ENCODE data around the gene NKPD1. TPM values are rescaled to one million over a fixed set of nuclear protein-coding genes. Genes with fewer than 3 reads are reported as not detected.

The NKPD1 gene
- total RNA-seq, 4 donors from 2014 or later = 0.16 TPM; not detected in 3

DNA sequence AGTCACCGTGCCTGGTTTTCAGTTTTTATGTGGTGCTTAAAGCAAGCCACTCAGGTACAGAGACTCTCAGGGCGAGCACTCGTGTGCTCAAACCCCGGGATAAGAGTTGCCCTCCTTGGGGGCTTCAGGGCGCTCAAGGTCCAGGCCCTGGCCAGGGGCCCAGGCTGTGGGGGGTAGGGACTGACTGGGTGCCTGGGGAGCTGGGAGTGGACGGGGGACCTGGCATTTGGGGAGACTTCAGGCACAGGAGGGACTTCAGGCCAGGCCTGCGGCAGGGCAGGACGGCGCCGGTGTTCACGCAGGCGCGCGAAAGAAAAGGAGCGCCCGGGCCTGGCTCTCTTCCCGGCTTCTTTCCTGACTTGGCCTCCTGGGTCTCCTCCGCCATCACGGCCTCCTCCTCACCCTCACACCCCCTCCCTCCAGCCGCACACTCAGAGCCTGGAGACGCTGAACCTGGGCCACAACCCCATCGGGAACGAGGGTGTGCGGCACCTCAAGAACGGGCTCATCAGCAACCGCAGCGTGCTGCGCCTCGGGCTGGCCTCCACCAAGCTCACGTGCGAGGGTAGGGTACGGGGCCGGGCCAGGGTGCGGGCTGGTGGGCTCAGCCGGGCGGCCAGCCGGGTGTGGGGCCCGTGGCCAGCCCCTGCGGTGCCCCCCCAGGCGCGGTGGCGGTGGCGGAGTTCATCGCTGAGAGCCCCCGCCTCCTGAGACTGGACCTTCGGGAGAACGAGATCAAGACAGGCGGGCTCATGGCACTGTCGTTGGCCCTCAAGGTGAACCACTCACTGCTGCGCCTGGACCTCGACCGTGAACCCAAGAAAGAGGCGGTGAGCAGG is 16.1 kb downstream of the NKPD1 start:
- TF ChIP-seq POLR2A (IDR thresholded peaks at IDR 0.05) = no peak
- TF ChIP-seq, protein P1, sequence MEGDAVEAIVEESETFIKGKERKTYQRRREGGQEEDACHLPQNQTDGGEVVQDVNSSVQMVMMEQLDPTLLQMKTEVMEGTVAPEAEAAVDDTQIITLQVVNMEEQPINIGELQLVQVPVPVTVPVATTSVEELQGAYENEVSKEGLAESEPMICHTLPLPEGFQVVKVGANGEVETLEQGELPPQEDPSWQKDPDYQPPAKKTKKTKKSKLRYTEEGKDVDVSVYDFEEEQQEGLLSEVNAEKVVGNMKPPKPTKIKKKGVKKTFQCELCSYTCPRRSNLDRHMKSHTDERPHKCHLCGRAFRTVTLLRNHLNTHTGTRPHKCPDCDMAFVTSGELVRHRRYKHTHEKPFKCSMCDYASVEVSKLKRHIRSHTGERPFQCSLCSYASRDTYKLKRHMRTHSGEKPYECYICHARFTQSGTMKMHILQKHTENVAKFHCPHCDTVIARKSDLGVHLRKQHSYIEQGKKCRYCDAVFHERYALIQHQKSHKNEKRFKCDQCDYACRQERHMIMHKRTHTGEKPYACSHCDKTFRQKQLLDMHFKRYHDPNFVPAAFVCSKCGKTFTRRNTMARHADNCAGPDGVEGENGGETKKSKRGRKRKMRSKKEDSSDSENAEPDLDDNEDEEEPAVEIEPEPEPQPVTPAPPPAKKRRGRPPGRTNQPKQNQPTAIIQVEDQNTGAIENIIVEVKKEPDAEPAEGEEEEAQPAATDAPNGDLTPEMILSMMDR (IDR thresholded peaks at IDR 0.05 in 4 of 5, conservative IDR thresholded peaks at IDR 0.05 in 1 of 5) = no peak
- in situ Hi-C loops (cut with MboI; ENCODE audit: low sequenced_read_pairs in 4 of 4) (no loop called here), intact Hi-C loops (cut with DNase I; ENCODE audit: low total_unique reads) (no loop called here)
- H3K27ac ChIP-seq = no peak overlapping the region
- H3K4me3 ChIP-seq = no peak overlapping the region
- no peaks in the 10 kb centered on the region for H3K27me3 ChIP-seq
- DNase-seq (no peak), ATAC-seq (no peak)
- H3K36me3 ChIP-seq = peaks cover 0 to 48% of the 10 kb centered on the region in 2 donors
- H3K9me3 ChIP-seq = no peaks in the 10 kb centered on the region
- no peaks in the 10 kb centered on the region for H3K4me1 ChIP-seq

DNA sequence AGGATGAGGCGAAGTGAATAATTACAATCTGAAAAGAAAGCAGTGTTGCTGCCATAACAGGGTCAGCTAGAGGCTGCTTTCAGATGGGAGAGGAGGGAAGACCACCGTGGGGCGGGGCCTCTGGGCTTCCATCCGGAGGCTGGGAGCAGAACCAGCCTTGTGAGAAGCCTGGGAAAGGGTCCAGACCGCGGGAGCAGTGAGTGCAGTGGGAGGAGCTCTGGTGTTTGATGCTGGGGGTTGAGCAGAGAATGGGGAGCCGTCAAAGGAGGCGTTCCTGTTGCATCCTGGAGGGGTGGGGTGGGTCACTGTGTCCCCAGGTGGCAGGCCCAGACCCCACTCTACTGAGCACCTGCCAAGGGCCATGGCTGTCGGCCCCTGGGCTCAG is 18.1 kb downstream of the NKPD1 start:
- TF ChIP-seq, protein P1 (IDR thresholded peaks at IDR 0.05 in 4 of 5, conservative IDR thresholded peaks at IDR 0.05 in 1 of 5) = no peak
- TF ChIP-seq POLR2A (IDR thresholded peaks at IDR 0.05) = no peak
- Histone ChIP-seq H3K27me3 (no peaks in the 10 kb centered on the region), H3K27ac (no peak overlapping the region), H3K36me3 (peaks cover 0 to 48% of the 10 kb centered on the region in 2 donors), H3K4me3 (no peak overlapping the region), H3K4me1 (no peaks in the 10 kb centered on the region), H3K9me3 (no peaks in the 10 kb centered on the region)
- ATAC-seq (no peak), DNase-seq (no peak)
- in situ Hi-C loops (cut with MboI; ENCODE audit: low sequenced_read_pairs in 4 of 4) = no loop called here
- intact Hi-C loops (cut with DNase I; ENCODE audit: low total_unique reads) = no loop called here

DNA sequence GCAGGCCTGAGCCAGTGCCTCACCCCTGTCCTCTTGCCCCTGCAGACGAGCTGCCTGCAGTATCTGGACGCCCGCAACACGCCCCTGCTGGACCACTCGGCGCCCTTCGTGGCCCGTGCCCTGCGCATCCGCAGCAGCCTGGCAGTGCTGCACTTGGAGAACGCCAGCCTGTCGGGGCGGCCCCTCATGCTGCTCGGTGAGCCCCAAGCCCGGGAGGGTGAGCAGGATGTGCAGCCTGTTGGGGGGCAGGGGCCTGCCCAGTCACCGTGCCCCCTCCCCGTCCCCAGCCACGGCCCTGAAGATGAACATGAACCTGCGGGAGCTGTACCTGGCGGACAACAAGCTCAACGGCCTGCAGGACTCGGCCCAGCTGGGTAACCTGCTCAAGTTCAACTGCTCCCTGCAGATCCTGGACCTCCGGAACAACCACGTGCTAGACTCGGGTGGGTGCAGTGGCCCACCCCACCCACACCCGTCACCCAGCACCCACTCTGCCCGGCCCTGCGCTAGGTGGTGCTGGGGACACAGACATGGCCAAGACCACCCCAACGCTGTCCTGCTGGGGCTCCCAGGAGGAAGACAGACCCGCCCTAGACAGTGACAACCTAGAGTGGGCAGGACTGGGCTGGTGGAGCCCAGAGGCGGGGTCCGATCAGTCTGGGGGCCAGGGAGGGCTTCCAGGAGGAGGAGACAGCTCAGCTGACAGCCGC is 18.6 kb downstream of the NKPD1 start:
- ATAC-seq = no peak
- intact Hi-C loops (cut with DNase I; ENCODE audit: low total_unique reads) (no loop called here), in situ Hi-C loops (cut with MboI; ENCODE audit: low sequenced_read_pairs in 4 of 4) (no loop called here)
- Histone ChIP-seq H3K36me3 (peaks cover 0 to 48% of the 10 kb centered on the region in 2 donors), H3K4me1 (no peaks in the 10 kb centered on the region), H3K27ac (no peak overlapping the region), H3K9me3 (no peaks in the 10 kb centered on the region), H3K27me3 (no peaks in the 10 kb centered on the region), H3K4me3 (no peak overlapping the region)
- no peak for DNase-seq
- TF ChIP-seq POLR2A (IDR thresholded peaks at IDR 0.05) = no peak
- TF ChIP-seq, protein P1 (IDR thresholded peaks at IDR 0.05 in 4 of 5, conservative IDR thresholded peaks at IDR 0.05 in 1 of 5) = no peak

DNA sequence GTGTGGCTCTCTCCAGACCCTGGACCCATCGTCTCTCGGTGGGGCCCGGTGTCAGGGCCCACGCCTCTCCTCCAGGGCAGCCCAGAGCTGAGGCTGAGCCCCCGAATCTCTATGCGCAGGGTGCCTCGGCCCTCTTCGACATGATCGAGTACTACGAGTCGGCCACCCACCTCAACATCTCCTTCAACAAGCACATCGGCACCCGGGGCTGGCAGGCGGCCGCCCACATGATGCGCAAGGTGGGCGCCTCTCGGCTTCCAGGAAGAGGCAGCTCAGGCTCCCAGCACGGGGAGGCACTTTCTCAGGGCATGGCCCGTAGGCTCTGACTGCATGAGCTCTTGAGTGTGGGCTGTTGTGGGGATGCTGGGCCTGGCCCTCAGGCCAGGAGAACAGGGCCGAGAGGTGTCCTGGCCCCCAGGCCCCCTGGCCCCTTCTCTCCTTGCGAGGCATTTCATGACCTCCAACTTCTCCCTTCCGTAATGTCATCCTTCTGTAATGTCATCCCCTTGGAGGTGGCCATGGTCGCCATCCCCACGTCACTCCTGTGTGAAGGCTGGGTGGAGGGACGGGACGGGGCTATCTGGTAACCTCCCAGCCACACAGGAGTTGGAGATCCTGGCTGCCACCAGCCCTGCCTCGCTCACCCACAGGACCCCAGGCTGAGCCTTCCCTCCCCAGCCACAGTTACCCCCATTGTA is 19.4 kb downstream of the NKPD1 start:
- ATAC-seq (no peak), DNase-seq (no peak)
- no peaks in the 10 kb centered on the region for H3K27me3 ChIP-seq
- peaks cover 0 to 39% of the 10 kb centered on the region in 2 donors for H3K36me3 ChIP-seq
- intact Hi-C loops (cut with DNase I; ENCODE audit: low total_unique reads) (no loop called here), in situ Hi-C loops (cut with MboI; ENCODE audit: low sequenced_read_pairs in 4 of 4) (no loop called here)
- no peak for TF ChIP-seq POLR2A (IDR thresholded peaks at IDR 0.05)
- no peaks in the 10 kb centered on the region for H3K9me3 ChIP-seq
- no peak overlapping the region for H3K4me3 ChIP-seq
- H3K4me1 ChIP-seq = no peaks in the 10 kb centered on the region
- no peak overlapping the region for H3K27ac ChIP-seq

DNA sequence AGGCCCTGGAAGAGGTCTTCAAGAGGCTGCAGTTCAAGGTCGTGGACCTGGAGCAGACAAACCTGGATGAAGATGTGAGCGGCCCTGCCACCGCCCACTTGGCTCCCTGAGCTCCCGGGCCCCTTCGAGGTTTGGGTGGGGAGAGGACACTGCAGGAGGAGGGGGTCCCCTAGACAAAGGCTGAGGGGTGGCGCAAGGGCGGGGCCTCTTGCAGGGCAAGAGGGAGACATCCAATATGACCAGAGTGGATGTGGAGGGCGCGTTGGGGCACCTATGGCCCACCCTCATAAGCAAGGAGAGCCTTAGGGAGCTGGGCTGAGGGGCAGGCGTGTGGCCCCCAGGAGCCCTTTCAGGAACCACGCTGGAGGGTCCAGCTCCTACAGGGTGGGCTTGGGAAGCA is 20.2 kb downstream of the NKPD1 start:
- intact Hi-C loops (cut with DNase I; ENCODE audit: low total_unique reads) = no loop called here
- no peak for ATAC-seq
- no peak for DNase-seq
- H3K36me3 ChIP-seq = peaks cover 0 to 33% of the 10 kb centered on the region in 2 donors
- H3K4me1 ChIP-seq = no peaks in the 10 kb centered on the region
- in situ Hi-C loops (cut with MboI; ENCODE audit: low sequenced_read_pairs in 4 of 4) = no loop called here
- no peaks in the 10 kb centered on the region for H3K27me3 ChIP-seq
- no peak for TF ChIP-seq POLR2A (IDR thresholded peaks at IDR 0.05)
- TF ChIP-seq, protein P1 (IDR thresholded peaks at IDR 0.05 in 4 of 5, conservative IDR thresholded peaks at IDR 0.05 in 1 of 5) = no peak
- H3K9me3 ChIP-seq = no peaks in the 10 kb centered on the region
- no peak overlapping the region for H3K27ac ChIP-seq
- no peak overlapping the region for H3K4me3 ChIP-seq

Data from gastrocnemius medialis (tissue), 4 donors.